Adipocyte (in vitro differentiated cells): ENCODE data around the gene HADH.

Experiments used
- DNase-seq: peaks from one replicate; pipeline ENCODE4 v3.0.0-alpha.2; 2015; ENCODE audit warnings: low read depth
- H3K27me3 ChIP-seq: replicated peaks from 2 replicates; pipeline ENCODE4 v1.7.0; 2013; ENCODE audit warnings: mild to moderate bottlenecking, low read length, moderate library complexity; ENCODE audit not compliant: control insufficient read depth, insufficient read depth
- H3K36me3 ChIP-seq: 2 replicates; pipeline ENCODE4 v1.7.0; 2013; ENCODE audit warnings: low read length, mild to moderate bottlenecking, moderate library complexity; ENCODE audit not compliant: control insufficient read depth, insufficient read depth, severe bottlenecking
- H3K4me1 ChIP-seq: 2 replicates; pipeline ENCODE4 v1.7.0; 2013; ENCODE audit warnings: mild to moderate bottlenecking, low read length, moderate library complexity; ENCODE audit not compliant: control insufficient read depth, insufficient read depth
- H3K4me3 ChIP-seq: 2 replicates; pipeline ENCODE4 v1.7.0; 2013; ENCODE audit warnings: mild to moderate bottlenecking, low read length, moderate library complexity
- H3K9ac ChIP-seq: 2 replicates; pipeline ENCODE4 v1.7.0; 2013; ENCODE audit warnings: mild to moderate bottlenecking, low read length, moderate library complexity
- H3K9me3 ChIP-seq: 2 replicates; pipeline ENCODE4 v1.7.0; 2013; ENCODE audit warnings: mild to moderate bottlenecking, low read length, moderate library complexity; ENCODE audit not compliant: control insufficient read depth

Gene HADH

DNA sequence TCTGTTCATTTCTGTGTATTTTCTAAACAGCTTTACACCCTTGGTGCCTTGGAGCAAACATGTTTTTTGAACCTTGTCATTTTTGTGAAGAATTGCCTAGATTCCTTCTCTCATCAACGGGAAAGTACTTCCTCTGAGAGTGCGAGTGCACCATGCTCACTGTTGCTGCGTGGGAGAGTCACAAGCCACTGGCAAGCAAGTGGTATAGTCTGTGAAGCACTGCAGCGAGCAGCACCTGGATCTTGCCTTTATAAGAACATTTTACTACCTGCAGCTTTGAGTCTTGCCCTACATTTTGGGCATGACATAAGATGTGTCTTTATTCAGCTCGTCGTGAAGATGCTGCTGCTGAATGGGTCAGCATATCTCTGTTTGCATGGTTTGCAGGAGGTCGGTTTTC, 44.9 kb downstream of the HADH start:
- H3K27me3 ChIP-seq = no peaks in the 10 kb centered on the region
- DNase-seq = no peak
- peaks cover 28% of the 10 kb centered on the region for H3K4me1 ChIP-seq
- no peaks in the 10 kb centered on the region for H3K9me3 ChIP-seq
- H3K4me3 ChIP-seq = no peak overlapping the region
- peaks cover 60% of the 10 kb centered on the region for H3K36me3 ChIP-seq
- H3K9ac ChIP-seq = no peak overlapping the region

DNA sequence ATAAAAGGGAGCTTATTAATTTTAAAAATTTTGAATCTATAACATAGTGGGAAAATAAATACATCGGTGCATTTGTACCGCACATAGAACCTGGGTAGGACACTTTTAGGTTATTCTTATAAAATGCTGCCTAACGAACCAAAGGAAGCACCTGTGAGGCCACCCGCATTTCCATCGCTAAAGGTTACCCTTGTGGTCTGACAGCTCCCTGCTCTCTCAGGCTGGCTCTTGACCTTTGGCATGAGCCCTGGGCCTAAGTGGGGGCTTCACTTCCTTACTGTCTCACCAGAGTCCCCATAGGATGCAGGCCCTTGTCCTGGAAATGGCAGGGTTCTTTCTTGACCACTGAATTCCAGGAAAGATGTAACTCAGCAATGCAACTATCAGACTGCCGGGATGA, 46.0 kb downstream of the HADH start:
- no peaks in the 10 kb centered on the region for H3K9me3 ChIP-seq
- peaks cover 17% of the 10 kb centered on the region for H3K4me1 ChIP-seq
- peaks cover 52% of the 10 kb centered on the region for H3K36me3 ChIP-seq
- H3K27me3 ChIP-seq = no peaks in the 10 kb centered on the region
- H3K4me3 ChIP-seq = no peak overlapping the region
- no peak overlapping the region for H3K9ac ChIP-seq
- DNase-seq = no peak

DNA sequence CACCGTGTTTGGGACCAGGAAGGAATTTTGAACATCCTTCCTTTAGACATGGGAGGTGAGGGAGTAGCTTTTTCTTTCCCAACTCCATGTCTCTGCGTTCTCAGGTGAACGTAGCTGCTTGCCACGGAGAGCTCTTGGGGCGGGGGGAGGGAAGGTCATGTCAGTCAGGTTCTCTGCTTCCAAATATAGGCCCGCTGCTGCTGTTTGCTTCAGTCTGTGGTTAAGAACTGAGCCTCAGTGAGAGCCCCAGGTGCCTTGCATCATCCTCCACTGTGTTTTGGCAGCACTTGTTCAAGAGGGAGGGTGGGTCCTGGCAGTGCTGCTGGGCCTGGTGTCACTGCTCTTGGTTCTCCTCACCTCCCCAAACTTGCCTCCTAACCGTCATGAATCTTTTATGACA, 46.5 kb downstream of the HADH start:
- no peak for DNase-seq

DNA sequence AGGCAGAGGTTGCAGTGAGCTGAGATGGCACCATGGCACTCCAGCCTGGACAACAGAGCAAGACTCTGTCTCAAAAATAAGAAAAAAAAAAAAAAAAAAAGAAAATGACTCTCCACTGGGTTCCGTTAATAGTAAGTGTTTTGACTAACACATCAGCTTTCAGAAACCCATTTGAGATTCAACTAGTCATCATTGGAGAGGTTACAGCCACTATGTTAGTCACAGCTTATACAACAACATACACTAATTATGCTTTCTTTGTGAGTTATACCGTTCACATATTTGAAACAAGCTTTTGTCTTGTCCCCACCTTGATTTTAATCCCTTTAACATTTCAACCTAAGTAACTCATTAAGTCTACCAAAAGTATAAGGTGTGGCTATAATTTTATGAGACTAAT, 48.2 kb downstream of the HADH start:
- DNase-seq = no peak
- Histone ChIP-seq H3K9ac (no peak overlapping the region), H3K36me3 (peaks cover 37% of the 10 kb centered on the region)

More for the DNA sequence above, 46.5 kb downstream of the HADH start:
- no peak overlapping the region for H3K4me3 ChIP-seq
- no peaks in the 10 kb centered on the region for H3K27me3 ChIP-seq
- peaks cover 47% of the 10 kb centered on the region for H3K36me3 ChIP-seq
- H3K9me3 ChIP-seq = no peaks in the 10 kb centered on the region
- H3K4me1 ChIP-seq = peaks cover 12% of the 10 kb centered on the region
- H3K9ac ChIP-seq = no peak overlapping the region

DNA sequence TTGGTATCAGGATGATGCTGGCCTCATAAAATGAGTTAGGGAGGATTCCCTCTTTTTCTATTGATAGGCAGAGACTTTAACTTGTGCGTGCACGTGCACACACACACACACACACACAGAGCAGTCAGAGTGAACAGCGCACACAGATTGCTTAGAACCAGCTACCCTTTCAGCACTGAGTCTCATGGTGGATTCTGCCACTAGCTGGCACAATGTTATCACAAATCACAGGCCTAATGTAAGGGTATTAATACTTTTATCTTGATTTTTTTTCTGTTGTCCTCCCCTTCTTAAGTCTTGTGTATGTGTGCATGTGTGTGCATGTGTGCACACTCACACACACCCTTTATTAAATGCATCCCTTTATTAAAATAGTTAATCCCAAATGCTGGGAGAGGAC, 53.2 kb downstream of the HADH start:
- no peak for DNase-seq

More for the DNA sequence above, 48.2 kb downstream of the HADH start:
- Histone ChIP-seq H3K27me3 (no peaks in the 10 kb centered on the region), H3K4me3 (no peak overlapping the region), H3K4me1 (peaks cover 3% of the 10 kb centered on the region), H3K9me3 (no peaks in the 10 kb centered on the region)

DNA sequence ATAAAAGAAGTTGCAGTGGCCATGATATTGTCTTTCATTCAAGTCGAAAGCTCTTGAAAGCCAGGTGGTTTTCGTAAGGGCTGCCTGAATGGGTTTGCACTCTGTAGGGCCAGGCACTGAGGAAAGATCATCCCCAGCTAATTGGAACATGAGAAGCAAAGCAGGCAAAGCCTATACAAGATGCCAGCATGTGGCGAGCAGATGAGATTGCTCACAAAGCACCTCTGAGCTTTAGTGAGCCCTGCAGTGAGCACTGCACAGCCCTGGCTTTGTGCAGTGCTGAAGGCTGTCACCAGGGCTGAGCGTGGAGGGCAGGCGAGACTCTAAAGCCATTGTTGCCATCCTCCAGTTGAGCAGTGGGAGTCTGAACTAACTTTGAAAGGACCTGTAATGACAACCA, 53.8 kb downstream of the HADH start:
- peaks cover 13% of the 10 kb centered on the region for H3K4me1 ChIP-seq
- no peaks in the 10 kb centered on the region for H3K9me3 ChIP-seq
- no peak overlapping the region for H3K9ac ChIP-seq
- DNase-seq = no peak
- no peak overlapping the region for H3K4me3 ChIP-seq
- no peaks in the 10 kb centered on the region for H3K27me3 ChIP-seq
- no peaks in the 10 kb centered on the region for H3K36me3 ChIP-seq

More for the DNA sequence above, 53.2 kb downstream of the HADH start:
- Histone ChIP-seq H3K27me3 (no peaks in the 10 kb centered on the region), H3K36me3 (no peaks in the 10 kb centered on the region), H3K9me3 (no peaks in the 10 kb centered on the region), H3K4me1 (peaks cover 13% of the 10 kb centered on the region), H3K9ac (no peak overlapping the region), H3K4me3 (no peak overlapping the region)

DNA sequence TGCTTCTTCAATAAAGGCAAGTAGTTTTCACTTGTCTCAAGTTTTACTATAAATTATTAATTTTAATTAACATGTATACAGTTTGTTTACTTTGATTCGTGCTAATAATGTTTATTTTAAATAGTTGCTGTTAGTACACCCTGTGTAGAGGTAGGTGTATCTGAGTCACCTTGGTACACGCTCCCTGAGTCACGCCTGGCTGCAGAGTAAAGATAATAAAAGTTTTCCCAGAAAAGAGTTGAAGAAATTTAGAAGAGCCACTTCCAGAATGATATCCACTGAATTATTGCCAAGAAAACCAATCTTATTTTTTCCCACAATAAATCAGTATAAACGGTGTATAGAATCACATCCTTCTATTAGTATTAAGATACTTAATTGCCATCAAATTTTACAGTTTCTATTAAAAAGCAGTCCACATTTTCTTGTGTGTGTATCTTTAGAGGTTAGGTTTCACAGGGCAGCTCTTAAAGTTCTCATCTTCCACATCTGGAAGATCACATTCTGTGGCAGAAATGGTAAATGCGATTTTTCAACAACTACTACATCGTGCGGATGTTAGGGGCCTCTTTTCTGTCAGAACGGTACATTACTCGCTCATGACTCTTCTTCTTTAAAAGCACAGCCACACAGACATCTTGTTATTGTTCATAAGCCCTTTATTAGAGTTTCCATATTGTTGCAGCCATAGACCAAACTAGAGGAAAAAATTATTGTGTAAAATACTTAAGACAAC, 55.4 kb downstream of the HADH start:
- Histone ChIP-seq H3K4me1 (peaks cover 13% of the 10 kb centered on the region), H3K4me3 (no peak overlapping the region), H3K9me3 (no peaks in the 10 kb centered on the region), H3K27me3 (no peaks in the 10 kb centered on the region), H3K9ac (no peak overlapping the region), H3K36me3 (no peaks in the 10 kb centered on the region)
- DNase-seq = no peak

DNA sequence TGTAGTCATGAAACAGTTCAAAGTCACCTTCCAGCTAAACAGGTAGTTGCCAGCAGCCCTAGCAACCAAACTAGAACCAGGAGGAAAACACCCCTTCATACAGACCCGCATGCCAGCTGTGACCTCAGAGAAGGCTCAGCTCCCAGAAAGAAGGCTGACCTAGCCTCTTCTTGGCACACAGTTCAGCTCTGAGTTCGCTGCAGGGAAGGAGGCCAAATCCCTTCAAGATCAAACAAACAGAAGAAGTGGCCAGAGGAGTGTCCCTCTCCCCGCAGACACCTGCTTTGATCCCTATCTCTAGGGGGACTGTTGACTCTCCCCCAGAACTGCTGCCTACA, 56.0 kb downstream of the HADH start:
- H3K9me3 ChIP-seq = no peaks in the 10 kb centered on the region
- peaks cover 13% of the 10 kb centered on the region for H3K4me1 ChIP-seq
- no peak overlapping the region for H3K4me3 ChIP-seq
- no peaks in the 10 kb centered on the region for H3K36me3 ChIP-seq
- no peaks in the 10 kb centered on the region for H3K27me3 ChIP-seq
- H3K9ac ChIP-seq = no peak overlapping the region
- DNase-seq = no peak

DNA sequence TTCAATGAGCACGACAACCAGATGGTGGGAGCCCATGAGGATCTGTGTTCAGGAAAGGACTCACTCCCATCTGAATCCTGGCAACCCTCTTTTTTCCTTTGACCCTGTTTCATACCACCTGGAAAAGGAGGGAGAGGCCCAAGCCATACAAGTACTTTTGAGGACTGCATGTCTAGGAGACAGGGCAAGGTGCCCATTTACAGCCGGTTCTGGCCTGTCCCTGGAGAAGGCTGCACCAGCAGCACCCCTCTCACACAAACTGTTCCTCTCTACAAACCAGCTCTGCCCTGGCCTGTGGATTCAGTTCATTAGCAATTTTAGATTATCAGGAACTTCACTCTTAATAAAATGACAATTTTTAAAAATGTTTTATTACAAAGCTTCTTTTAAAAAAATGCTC, 57.5 kb downstream of the HADH start:
- no peaks in the 10 kb centered on the region for H3K9me3 ChIP-seq
- no peak for DNase-seq
- no peak overlapping the region for H3K9ac ChIP-seq
- H3K36me3 ChIP-seq = no peaks in the 10 kb centered on the region
- H3K4me3 ChIP-seq = no peak overlapping the region
- no peaks in the 10 kb centered on the region for H3K27me3 ChIP-seq
- H3K4me1 ChIP-seq = peaks cover 13% of the 10 kb centered on the region

DNA sequence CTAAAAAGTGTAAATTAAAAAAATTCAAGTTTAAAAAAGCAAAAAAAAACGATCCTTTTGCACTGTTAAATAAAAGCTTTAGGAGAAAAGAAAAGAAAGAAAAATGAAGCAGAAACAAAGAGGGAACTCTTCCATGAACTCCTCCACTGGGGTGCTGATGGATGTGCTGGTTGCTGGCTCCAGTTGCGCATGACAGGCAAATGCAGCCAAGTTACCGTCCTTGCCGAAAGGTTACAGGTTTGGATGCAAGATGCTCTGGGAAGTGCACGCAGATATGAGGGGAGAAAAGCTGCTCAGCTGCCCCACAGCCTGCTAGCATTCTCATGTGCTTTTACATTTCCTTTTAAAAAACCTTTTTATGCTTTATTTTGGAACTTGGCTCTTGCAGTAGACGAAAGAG, 58.5 kb downstream of the HADH start:
- Histone ChIP-seq H3K27me3 (no peaks in the 10 kb centered on the region), H3K4me1 (peaks cover 13% of the 10 kb centered on the region), H3K9ac (no peak overlapping the region), H3K4me3 (no peak overlapping the region), H3K9me3 (no peaks in the 10 kb centered on the region), H3K36me3 (no peaks in the 10 kb centered on the region)
- no peak for DNase-seq

DNA sequence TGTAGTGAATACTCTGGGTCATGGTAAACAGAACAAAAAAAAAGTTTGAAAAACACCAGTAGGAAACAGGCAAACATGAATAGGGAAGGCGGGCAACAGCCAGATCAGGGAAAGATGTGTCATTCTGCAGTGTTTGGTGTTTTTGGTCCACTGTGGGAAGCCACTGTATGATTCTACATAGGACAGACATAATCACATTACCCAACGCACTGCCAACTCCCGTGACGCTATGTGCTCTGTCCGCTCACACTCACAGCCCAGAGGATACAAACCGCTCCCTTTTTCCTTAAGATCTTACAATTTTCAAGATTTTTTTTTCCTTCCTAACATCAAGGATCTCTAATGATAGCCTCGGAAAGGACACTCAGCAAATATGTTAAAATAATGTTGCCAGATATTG, 59.3 kb downstream of the HADH start:
- H3K4me1 ChIP-seq = peaks cover 13% of the 10 kb centered on the region
- H3K4me3 ChIP-seq = no peak overlapping the region
- no peak overlapping the region for H3K9ac ChIP-seq
- H3K36me3 ChIP-seq = no peaks in the 10 kb centered on the region
- H3K9me3 ChIP-seq = no peaks in the 10 kb centered on the region
- H3K27me3 ChIP-seq = no peaks in the 10 kb centered on the region
- DNase-seq = no peak

DNA sequence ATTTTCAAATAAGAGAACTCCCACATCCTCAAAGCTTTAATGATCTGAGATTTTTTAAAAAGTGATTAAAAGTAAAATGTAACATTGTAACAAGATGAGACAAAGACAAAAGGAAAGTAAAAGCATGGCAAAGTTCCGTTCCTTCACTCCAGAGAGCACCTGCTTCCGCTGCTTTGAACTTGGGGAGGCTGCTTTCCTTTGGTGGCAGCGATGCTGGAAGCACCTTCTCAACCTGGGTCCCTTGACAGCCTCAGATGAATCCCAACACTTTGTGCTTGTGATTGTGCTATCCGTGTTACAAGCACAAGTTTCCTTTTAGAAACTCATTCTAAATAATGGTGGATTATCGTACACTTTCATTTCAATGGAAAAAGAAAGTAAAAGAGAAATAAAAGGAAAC, 59.7 kb downstream of the HADH start:
- no peak for DNase-seq
- H3K4me3 ChIP-seq = no peak overlapping the region
- H3K36me3 ChIP-seq = no peaks in the 10 kb centered on the region
- H3K9me3 ChIP-seq = no peaks in the 10 kb centered on the region
- H3K4me1 ChIP-seq = peaks cover 13% of the 10 kb centered on the region
- no peak overlapping the region for H3K9ac ChIP-seq
- H3K27me3 ChIP-seq = no peaks in the 10 kb centered on the region
